Esophagus muscularis mucosa (tissue), 3 donors: ENCODE results near the gene STN1.

Experiments
- CTCF ChIP-seq, 3 experiments: fragments of 200-600 bp in 2 of 3; fragments of 450-650 bp in 1 of 3; sonication (generic) in 2 of 3; IDR thresholded peaks; one replicate each; pipeline ENCODE4 v1.5.1; 2017 to 2019; ENCODE audit warnings: antibody characterized with exemption in 3 of 3, mild to moderate bottlenecking in 2 of 3, moderate library complexity in 1 of 3
- POLR2A ChIP-seq: fragments of 450-650 bp; IDR thresholded peaks from one replicate; pipeline ENCODE4 v1.6.1; 2017; ENCODE audit warnings: antibody characterized with exemption, moderate library complexity, mild to moderate bottlenecking, low read depth
- POLR2AphosphoS5 ChIP-seq, 2 donors: sonication (generic); formaldehyde crosslinking; IDR thresholded peaks; one replicate each; pipeline ENCODE4 v1.6.1; 2017; ENCODE audit warnings: antibody characterized with exemption in 2 of 2

- no peak for TF ChIP-seq POLR2A
- no peak for TF ChIP-seq CTCF (IDR thresholded peaks at IDR 0.05)
- no peak for TF ChIP-seq POLR2AphosphoS5 (IDR thresholded peaks at IDR 0.05)
Measured at GRCh38 chr10:103838070-103838395, 80.0 kb downstream of the STN1 start.
